GM18526 (cell line): ENCODE data around the gene TMEM91.

ENCODE experiments used
- POLR2A ChIP-seq: IDR thresholded peaks from 3 replicates; pipeline ENCODE4 v1.6.1; 2011; ENCODE audit not compliant: insufficient read length; ENCODE audit errors: extremely low read depth

Gene TMEM91

DNA sequence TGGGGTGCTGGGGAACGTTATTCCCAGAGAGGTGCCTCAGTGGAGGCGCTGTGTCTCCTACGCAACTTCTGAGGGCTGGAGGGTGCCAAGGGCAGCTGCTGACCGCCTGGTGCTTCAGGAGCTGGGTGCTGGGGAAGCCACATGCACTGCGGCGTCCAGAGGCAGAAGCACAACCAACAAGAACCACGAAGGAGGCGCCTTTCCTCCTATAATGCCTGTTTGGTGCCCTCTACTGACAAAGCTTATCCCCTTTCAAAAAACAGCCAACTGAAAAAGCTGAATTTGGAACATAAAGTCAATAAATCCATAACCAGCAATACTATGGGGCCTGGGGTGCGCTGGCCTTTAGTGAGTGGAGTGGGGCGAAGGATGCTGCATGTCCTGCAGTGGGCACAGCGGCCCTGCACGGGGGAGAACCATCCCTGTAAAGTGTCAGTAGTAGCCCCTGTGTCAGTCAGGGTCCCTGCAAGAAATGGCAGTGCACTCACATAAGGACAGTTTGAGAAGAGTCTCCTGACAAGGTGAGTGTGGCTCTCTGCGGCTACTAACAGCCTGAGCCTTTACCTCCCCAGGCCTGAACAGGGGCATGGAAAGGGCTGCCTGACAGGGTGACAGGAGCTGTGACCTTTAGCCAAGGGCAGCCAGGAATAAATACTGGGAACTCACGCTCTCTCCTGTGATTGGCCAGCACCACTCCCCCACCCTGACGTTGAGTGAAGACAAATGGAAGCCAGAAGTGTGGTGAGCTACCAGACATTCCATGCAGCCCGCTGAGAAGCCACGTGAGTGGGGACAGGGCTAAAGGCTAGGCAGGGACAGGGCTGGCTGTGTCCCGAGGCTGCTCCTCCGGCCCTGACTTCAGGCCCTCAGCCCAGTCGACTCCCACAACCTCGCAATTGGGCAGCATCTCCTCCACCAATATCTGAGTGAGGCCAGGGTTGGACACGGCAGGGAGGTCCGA, 55.4 kb downstream of the TMEM91 start:
- no peak for TF ChIP-seq POLR2A

GRCh38 chr19:41433171-41433570, 56.8 kb downstream of the TMEM91 start:
- no peak for TF ChIP-seq POLR2A
